Uterus (tissue), 2 donors: ENCODE results near the gene PLA2G10.

Source experiments
- POLR2A ChIP-seq, 2 donors: fragments of 450-650 bp; IDR thresholded peaks; one replicate each; pipeline ENCODE4 v1.6.1; 2016; ENCODE audit warnings: antibody characterized with exemption in 2 of 2, mild to moderate bottlenecking in 1 of 2, moderate library complexity in 1 of 2
- TF ChIP-seq, protein P1 (sequence below), 4 experiments: fragments of 200-600 bp in 2 of 4; fragments of 450-650 bp in 2 of 4; sonication (generic) in 2 of 4; IDR thresholded peaks; one replicate each; pipeline ENCODE4 v1.5.1; 2016 to 2019; ENCODE audit warnings: antibody characterized with exemption in 4 of 4, mild to moderate bottlenecking in 2 of 4, moderate library complexity in 1 of 4

DNA sequence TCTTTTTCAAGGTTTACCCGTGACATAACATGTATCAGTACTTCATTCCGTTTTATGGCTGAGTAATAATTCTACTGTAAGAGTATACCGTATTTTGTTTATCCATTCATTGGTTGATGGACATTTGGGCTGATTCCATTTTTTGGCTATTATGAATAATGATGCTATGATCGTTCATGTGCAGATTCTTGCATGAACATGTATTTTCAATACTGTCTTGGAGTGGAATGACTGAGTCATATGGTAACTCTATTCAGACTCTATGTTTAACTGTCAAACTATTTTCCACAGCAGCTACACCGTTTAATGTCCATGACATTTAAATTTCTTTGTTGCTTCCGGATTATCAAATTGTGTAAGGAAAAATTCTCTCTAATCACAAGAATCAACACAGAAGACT, 43.5 kb downstream of the PLA2G10 start:
- no peak for TF ChIP-seq POLR2A (IDR thresholded peaks at IDR 0.05)
- TF ChIP-seq, protein P1, sequence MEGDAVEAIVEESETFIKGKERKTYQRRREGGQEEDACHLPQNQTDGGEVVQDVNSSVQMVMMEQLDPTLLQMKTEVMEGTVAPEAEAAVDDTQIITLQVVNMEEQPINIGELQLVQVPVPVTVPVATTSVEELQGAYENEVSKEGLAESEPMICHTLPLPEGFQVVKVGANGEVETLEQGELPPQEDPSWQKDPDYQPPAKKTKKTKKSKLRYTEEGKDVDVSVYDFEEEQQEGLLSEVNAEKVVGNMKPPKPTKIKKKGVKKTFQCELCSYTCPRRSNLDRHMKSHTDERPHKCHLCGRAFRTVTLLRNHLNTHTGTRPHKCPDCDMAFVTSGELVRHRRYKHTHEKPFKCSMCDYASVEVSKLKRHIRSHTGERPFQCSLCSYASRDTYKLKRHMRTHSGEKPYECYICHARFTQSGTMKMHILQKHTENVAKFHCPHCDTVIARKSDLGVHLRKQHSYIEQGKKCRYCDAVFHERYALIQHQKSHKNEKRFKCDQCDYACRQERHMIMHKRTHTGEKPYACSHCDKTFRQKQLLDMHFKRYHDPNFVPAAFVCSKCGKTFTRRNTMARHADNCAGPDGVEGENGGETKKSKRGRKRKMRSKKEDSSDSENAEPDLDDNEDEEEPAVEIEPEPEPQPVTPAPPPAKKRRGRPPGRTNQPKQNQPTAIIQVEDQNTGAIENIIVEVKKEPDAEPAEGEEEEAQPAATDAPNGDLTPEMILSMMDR (IDR thresholded peaks at IDR 0.05): no peak
